HG02981 (cell line): ENCODE results near the gene CPN2.

Source experiments
- ATAC-seq: cut with Tn5 transposase; IDR thresholded peaks from one replicate; pipeline ENCODE4 v1.9.1; 2021; ENCODE audit warnings: mild to moderate bottlenecking, moderate library complexity; ENCODE audit not compliant: unreplicated experiment

The CPN2 gene

GRCh38 chr3:194300936-194301335, 50.2 kb downstream of the CPN2 start:
- no peak for ATAC-seq

- ATAC-seq = no peak
Observed at GRCh38 chr3:194300382-194300758, 50.8 kb downstream of the CPN2 start.

- no peak for ATAC-seq
Observed at GRCh38 chr3:194298331-194299227, 52.5 kb downstream of the CPN2 start.

- ATAC-seq = no peak
Observed at GRCh38 chr3:194296454-194297263, 54.5 kb downstream of the CPN2 start.

- no peak for ATAC-seq
Observed at GRCh38 chr3:194294895-194295214, 56.3 kb downstream of the CPN2 start.

GRCh38 chr3:194294199-194294894, 56.8 kb downstream of the CPN2 start:
- ATAC-seq = no peak

GRCh38 chr3:194293546-194294198, 57.5 kb downstream of the CPN2 start:
- no peak for ATAC-seq

- ATAC-seq = no peak
Observed at GRCh38 chr3:194292331-194292730, 58.8 kb downstream of the CPN2 start.
